ENCODE measurements around the gene AP1B1.
"Not testable (repeated sequence)": the region's sequence is repeated elsewhere in the genome, so short reads cannot be mapped to it uniquely, and the experiment has no call there.

The AP1B1 gene

GRCh38 chr22:29388759-29389090, 355 bp upstream of the AP1B1 start:
- no peak for DNase-seq (ENCODE audit: low read depth in 3 of 3, low spot score in 1 of 3)

GRCh38 chr22:29386708-29387107, 1.7 kb downstream of the AP1B1 start:
- no peak for DNase-seq (ENCODE audit: low read depth in 3 of 3, low spot score in 1 of 3)

- no peak for DNase-seq (ENCODE audit: low read depth in 3 of 3, low spot score in 1 of 3)
These were observed 2.6 kb downstream of the AP1B1 start for GRCh38 chr22:29385748-29386147.

- no peak for DNase-seq (ENCODE audit: low read depth in 3 of 3, low spot score in 1 of 3)
These were observed 3.1 kb downstream of the AP1B1 start for GRCh38 chr22:29385151-29385704.

DNA sequence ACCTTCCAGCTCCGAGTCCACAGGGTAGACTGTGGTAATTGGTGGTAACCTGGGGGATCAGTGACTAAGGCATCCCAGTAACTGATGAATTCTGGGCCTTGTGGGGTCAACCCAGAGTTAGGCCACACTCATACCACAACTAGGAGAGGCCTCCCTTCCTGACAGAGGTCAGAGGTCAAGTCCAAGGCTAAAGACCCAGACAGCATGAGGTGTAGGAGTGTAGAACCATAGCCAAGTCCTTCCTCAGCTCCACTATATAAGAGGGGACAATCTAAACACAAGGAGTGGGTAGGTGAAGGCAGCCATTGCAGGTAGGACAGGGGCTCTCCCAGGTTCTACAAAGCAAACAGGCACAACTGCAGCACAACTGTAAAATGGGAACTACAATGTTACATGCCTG, 4.6 kb downstream of the AP1B1 start:
- DNase-seq (ENCODE audit: low read depth in 3 of 3, low spot score in 1 of 3), result no peak

DNA sequence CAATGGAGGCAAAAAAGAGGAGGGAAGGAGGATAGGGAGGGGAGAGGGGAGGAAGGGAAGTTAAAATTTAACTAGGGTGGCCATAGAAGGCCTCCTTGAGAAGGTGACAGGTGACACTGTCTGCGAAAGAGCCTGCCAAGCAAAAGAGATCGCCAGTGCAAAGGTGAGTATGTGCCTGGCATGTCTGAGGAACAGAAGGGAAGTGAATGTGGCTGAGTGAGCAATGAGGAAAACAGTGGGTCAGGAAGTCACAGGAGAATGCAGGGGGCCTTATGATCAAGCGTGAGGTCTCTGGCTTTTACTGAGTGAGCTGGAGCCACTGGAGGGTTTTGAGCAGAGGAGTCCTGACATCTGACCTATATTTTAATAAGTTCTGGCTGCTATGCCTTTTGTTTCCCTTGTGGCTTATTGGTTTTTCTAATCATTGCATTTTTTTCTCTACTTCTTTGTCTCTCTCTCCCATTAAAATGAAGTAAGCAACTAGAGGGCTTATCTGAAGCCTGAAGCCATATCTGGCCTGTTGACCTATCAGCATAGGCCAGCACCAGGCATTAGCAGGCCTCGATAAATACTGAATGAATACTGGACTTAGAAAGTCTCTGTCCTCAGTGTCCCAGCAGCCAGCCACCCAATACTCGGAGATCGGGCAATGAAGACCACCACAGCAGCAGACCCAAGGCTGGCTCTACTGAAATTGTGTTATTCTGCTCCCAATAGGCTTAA, 5.6 kb downstream of the AP1B1 start:
- DNase-seq (ENCODE audit: low read depth in 3 of 3, low spot score in 1 of 3), result no peak

DNA sequence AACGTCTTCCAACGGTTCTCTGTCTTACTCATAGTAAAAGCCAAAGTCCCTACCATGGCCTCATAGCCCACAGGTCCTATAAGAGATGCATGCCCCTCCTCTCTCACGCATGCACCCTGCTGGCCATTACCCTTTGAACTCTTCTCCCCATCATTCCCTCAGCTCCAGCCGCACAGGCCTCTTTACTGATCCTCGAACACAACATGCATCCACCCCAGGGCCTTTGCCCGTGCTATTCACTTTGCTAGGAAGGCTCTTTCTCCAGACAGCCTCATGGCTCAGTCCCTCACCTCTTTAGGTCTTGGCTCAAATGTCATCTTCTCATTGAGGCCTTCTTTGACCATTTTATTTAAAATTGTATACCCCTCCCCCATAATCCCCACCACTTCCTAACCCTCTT, 7.5 kb downstream of the AP1B1 start:
- no peak for DNase-seq (ENCODE audit: low read depth in 3 of 3, low spot score in 1 of 3)

GRCh38 chr22:29380032-29380781, 8.2 kb downstream of the AP1B1 start:
- no peak for DNase-seq (ENCODE audit: low read depth in 3 of 3, low spot score in 1 of 3)

- DNase-seq (ENCODE audit: low read depth in 3 of 3, low spot score in 1 of 3), result no peak
These were observed 9.1 kb downstream of the AP1B1 start for GRCh38 chr22:29379258-29379657.

DNA sequence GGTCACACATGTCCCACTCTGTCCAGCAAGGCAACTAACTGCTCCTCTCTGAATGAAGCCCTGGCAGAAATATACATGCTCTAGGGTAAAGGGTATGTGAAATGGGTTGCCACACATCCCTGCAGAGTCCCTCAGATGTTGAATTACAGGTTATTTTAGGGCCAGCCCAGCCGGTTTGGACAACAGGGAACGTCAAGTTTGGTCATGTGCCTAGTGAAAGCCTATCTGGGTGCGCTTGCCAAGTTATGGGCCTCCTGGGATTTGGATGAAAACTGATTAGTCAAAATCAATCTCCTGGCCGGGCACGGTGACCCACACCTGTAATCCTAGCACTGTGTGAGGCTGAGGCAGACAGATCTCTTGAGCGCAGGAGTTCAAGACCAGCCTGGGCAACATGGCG, 10.4 kb downstream of the AP1B1 start:
- DNase-seq (ENCODE audit: low read depth in 3 of 3, low spot score in 1 of 3), result no peak

DNA sequence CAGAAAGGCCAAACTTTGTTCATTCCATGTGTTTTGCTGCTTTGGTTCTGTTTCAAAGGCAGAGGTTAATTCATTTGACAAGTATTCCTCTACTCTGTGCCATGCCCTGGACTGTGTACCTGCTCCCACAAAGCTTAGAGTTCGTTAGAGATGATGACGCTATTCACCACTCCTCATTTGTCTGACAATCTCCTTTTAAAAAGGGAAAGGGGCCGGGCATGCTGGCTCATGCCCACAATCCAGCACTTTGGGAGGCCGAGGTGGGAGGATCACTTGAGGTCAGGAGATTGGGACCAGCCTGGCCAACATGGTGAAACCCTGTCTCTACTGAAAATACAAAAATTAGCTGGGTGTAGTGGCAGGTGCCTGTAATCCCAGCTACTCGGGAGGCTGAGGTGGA, 11.7 kb downstream of the AP1B1 start:
- not testable (repeated sequence) for DNase-seq (ENCODE audit: low read depth in 3 of 3, low spot score in 1 of 3)

DNA sequence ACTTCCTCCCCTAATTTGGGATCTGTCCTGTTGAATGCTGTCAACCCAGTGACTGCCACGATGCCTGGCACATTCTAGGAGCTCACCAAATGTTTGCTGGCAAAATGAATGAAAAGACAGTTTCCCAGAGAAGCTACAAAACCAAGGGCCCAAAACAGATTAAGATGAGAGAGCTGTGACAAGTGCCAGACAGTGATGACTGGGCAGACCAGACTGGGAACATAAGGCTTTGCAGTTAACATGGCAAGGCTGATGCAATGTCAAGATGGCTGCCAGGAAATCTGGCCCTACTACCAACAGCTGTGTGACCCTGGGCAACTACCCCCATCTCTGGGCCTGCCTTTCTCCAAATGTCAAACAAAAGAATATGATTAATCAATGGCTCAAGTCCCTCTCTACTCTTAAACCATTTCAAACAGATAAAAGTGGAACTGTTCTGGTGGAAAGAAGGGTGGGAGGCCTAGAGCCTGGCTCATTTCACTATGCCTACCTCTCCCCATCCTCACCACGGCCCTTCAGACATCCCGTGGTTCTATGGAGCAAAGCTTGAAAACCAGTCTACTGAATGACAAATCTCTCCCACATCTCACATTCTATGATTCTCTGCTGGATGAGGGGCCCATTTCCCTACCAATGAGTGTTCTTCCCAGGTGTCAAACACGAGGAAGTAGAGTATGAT, 12.8 kb downstream of the AP1B1 start:
- no peak for DNase-seq (ENCODE audit: low read depth in 3 of 3, low spot score in 1 of 3)

GRCh38 chr22:29374806-29375205, 13.6 kb downstream of the AP1B1 start:
- DNase-seq (ENCODE audit: low read depth in 3 of 3, low spot score in 1 of 3), result not testable (repeated sequence)

- no peak for DNase-seq (ENCODE audit: low read depth in 3 of 3, low spot score in 1 of 3)
These were observed 14.0 kb downstream of the AP1B1 start for GRCh38 chr22:29374401-29374800.

GRCh38 chr22:29370537-29370936, 17.8 kb downstream of the AP1B1 start:
- DNase-seq (ENCODE audit: low read depth in 3 of 3, low spot score in 1 of 3), result no peak

- DNase-seq (ENCODE audit: low read depth in 3 of 3, low spot score in 1 of 3), result no peak
These were observed 18.9 kb downstream of the AP1B1 start for GRCh38 chr22:29369460-29369859.

GRCh38 chr22:29359469-29359868, 28.9 kb downstream of the AP1B1 start:
- no peak for DNase-seq (ENCODE audit: low read depth in 3 of 3, low spot score in 1 of 3)

DNA sequence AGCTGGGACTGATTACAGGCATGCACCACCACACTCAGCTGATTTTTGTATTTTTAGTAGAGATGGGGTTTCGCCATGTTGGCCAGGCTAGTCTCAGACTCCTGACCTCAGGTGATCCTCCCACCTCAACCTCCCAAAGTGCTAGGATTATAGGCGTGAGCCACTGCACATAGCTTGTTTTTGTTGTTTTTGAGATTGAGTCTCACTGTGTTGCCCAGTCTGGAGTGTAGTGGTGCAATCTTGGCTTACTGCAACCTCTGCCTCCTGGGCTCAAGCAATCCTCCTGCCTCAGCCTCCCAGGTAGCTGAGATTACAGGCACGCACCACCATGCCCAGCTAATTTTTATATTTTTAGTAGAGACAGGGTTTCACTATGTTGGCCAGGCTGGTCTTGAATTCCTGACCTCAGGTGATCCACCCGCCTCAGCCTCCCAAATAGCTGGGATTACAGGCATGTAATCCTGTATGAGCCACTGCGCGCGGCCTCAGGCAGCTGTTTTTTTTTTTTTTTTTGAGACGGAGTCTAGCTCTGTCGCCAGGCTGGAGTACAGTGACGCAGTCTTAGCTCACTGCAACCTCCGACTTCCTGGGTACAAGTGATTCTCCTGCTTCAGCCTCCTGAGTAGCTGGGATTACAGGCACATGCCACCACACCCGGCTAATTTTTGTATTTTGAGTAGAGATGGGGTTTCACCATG, 31.0 kb downstream of the AP1B1 start:
- not testable (repeated sequence) for DNase-seq (ENCODE audit: low read depth in 3 of 3, low spot score in 1 of 3)

- no peak for DNase-seq (ENCODE audit: low read depth in 3 of 3, low spot score in 1 of 3)
These were observed 34.5 kb downstream of the AP1B1 start for GRCh38 chr22:29353860-29354259.

- no peak for DNase-seq (ENCODE audit: low read depth in 3 of 3, low spot score in 1 of 3)
These were observed 35.1 kb downstream of the AP1B1 start for GRCh38 chr22:29353286-29353685.

DNA sequence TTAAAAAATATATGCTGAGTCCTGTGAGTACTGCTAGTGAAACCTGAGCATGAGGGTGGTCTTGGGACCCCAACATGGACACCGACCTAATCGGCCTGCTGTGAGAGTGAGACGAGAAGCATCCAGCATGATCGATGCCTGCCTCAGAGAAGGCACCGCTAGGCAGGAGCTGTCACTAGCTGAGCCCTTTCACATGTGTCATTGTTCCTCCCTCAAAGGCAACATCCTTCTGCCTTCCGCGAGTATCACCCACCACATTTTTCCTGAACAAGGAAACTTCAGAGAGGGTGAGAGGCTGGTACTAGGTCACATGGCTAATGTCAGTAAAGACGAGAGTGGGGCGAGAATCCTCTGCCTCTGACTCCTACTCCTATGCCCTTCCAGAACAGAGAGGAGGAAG, 35.6 kb downstream of the AP1B1 start:
- DNase-seq (ENCODE audit: low read depth in 3 of 3, low spot score in 1 of 3), result no peak
